Ishikawa (cell line): ENCODE measurements around the gene MGLL.

Experiments used
- CEBPB ChIP-seq: IDR thresholded peaks from 2 replicates; pipeline ENCODE4 v1.6.1; 2012
- CREB1 ChIP-seq: IDR thresholded peaks from 2 replicates; pipeline ENCODE4 v1.6.1; 2012; ENCODE audit warnings: low read depth
- EGR1 ChIP-seq: IDR thresholded peaks from 2 replicates; pipeline ENCODE4 v1.6.1; 2012
- EP300 ChIP-seq: IDR thresholded peaks from 2 replicates; pipeline ENCODE4 v1.6.1; 2012; ENCODE audit warnings: borderline replicate concordance
- FOXM1 ChIP-seq: IDR thresholded peaks from 2 replicates; pipeline ENCODE4 v1.6.1; 2012; ENCODE audit warnings: low read depth, borderline replicate concordance
- MAX ChIP-seq: IDR thresholded peaks from 2 replicates; pipeline ENCODE4 v1.6.1; 2012
- NFIC ChIP-seq: IDR thresholded peaks from 2 replicates; pipeline ENCODE4 v1.6.1; 2012
- RAD21 ChIP-seq: IDR thresholded peaks from 2 replicates; pipeline ENCODE4 v1.6.1; 2012; ENCODE audit warnings: low read depth
- REST ChIP-seq: IDR thresholded peaks from 2 replicates; pipeline ENCODE4 v1.6.1; 2012; ENCODE audit warnings: low read depth, mild to moderate bottlenecking
- TAF1 ChIP-seq: IDR thresholded peaks from 2 replicates; pipeline ENCODE4 v1.6.1; 2012; ENCODE audit warnings: low read depth, mild to moderate bottlenecking
- TCF12 ChIP-seq: IDR thresholded peaks from 2 replicates; pipeline ENCODE4 v1.6.1; 2012; ENCODE audit warnings: low read depth
- TEAD4 ChIP-seq: IDR thresholded peaks from 2 replicates; pipeline ENCODE4 v1.6.1; 2012
- USF1 ChIP-seq: IDR thresholded peaks from 2 replicates; pipeline ENCODE4 v1.6.1; 2012
- YY1 ChIP-seq: IDR thresholded peaks from 2 replicates; pipeline ENCODE4 v1.6.1; 2012; ENCODE audit warnings: low read depth

GRCh38 chr3:127751782-127752181 lies 70.5 kb downstream of the MGLL start:
- TF ChIP-seq TAF1 (no peak), CREB1 (no peak), FOXM1 (no peak), MAX (no peak), RAD21 (no peak), REST (no peak), TCF12 (no peak), NFIC (no peak), CEBPB (no peak), EGR1 (no peak), EP300 (no peak), YY1 (no peak), TEAD4 (no peak), USF1 (no peak)
